OCI-LY7 (cell line): ENCODE results near the gene WDR7. TPM values are rescaled to one million over a fixed set of nuclear protein-coding genes. Genes with fewer than 3 reads are reported as not detected.

Source experiments
- BruUV-seq: library from RNA; stranded (reverse); fragments of 400-500 nt; replicated peaks from 2 replicates; lab custom pipeline; 2021; lab: Mats Ljungman, UMichigan
- CTCF ChIA-PET: fragments of 300-600 bp; sonication (Branson Sonifier 250); formaldehyde crosslinking; loops from one replicate; lab custom pipeline; 2022; ENCODE audit warnings: antibody characterized with exemption; ENCODE audit not compliant: unreplicated experiment; lab: Charles Lee
- POLR2A ChIA-PET: fragments of 300-600 bp; sonication (Branson Sonifier 250); formaldehyde crosslinking; loops from one replicate; lab custom pipeline; 2022; ENCODE audit warnings: antibody characterized with exemption; lab: Charles Lee
- DNase-seq: peaks from one replicate; pipeline ENCODE4 v3.0.0-alpha.2; 2015; ENCODE audit warnings: low spot score
- H2AFZ ChIP-seq: fragments of 200-600 bp; sonication (generic), shearing (Covaris generic); 2 replicates; pipeline ENCODE4 v1.6.1; 2014; ENCODE audit warnings: mild to moderate bottlenecking, antibody characterized with exemption, low read length, moderate library complexity
- H3K27ac ChIP-seq: fragments of 200-600 bp; sonication (generic); 2 replicates; pipeline ENCODE4 v1.5.1; 2014; ENCODE audit warnings: mixed run types, low read depth, mild to moderate bottlenecking, moderate library complexity, low read length, inconsistent platforms; ENCODE audit not compliant: poor library complexity, severe bottlenecking
- H3K36me3 ChIP-seq: fragments of 200-600 bp; sonication (generic); 2 replicates; pipeline ENCODE4 v1.6.1; 2014; ENCODE audit warnings: mild to moderate bottlenecking, antibody characterized with exemption, low read length, moderate library complexity, mixed read lengths; ENCODE audit not compliant: insufficient read depth
- H3K4me1 ChIP-seq: fragments of 200-600 bp; sonication (generic); 2 replicates; pipeline ENCODE4 v1.5.1; 2014; ENCODE audit warnings: mild to moderate bottlenecking, low read length; ENCODE audit not compliant: insufficient read depth, poor library complexity, severe bottlenecking
- H3K4me2 ChIP-seq: fragments of 200-600 bp; sonication (generic); 2 replicates; pipeline ENCODE4 v1.6.1; 2014; ENCODE audit warnings: mild to moderate bottlenecking, low read length
- H3K4me3 ChIP-seq: fragments of 200-600 bp; sonication (generic); 2 replicates; pipeline ENCODE4 v1.5.1; 2014; ENCODE audit warnings: mild to moderate bottlenecking, low read depth, low read length; ENCODE audit not compliant: poor library complexity, severe bottlenecking
- H3K79me2 ChIP-seq: fragments of 200-600 bp; sonication (generic); 2 replicates; pipeline ENCODE4 v1.6.1; 2016; ENCODE audit warnings: low read depth, mild to moderate bottlenecking, low read length, moderate library complexity, mixed read lengths; ENCODE audit not compliant: insufficient read depth
- H3K9me2 ChIP-seq: fragments of 200-600 bp; sonication (generic); 2 replicates; pipeline ENCODE4 v1.6.1; 2016; ENCODE audit warnings: mild to moderate bottlenecking, low read length, mixed read lengths; ENCODE audit not compliant: insufficient read depth
- H3K9me3 ChIP-seq: fragments of 200-600 bp; sonication (generic); 2 replicates; pipeline ENCODE4 v1.6.1; 2014; ENCODE audit warnings: mild to moderate bottlenecking, mixed run types, low read length, mixed read lengths
- H4K20me1 ChIP-seq: fragments of 200-600 bp; sonication (generic); 2 replicates; pipeline ENCODE4 v1.6.1; 2014; ENCODE audit warnings: mild to moderate bottlenecking, antibody characterized with exemption, low read length, moderate library complexity, mixed read lengths; ENCODE audit not compliant: insufficient read depth
- EZH2phosphoT487 ChIP-seq: fragments of 200-600 bp; sonication (generic); IDR thresholded peaks from 2 replicates; pipeline ENCODE4 v1.6.1; 2018; ENCODE audit warnings: low read depth, borderline replicate concordance, mild to moderate bottlenecking, mixed run types, antibody characterized with exemption, low read length, moderate library complexity, mixed read lengths
- intact Hi-C: fragments of 100-400 bp; cut with micrococcal nuclease; formaldehyde crosslinking; loops from one replicate; pipeline ENCODE4 v1.10.0; 2022; ENCODE audit not compliant: unreplicated experiment
- total RNA-seq, 2 experiments: library from RNA; depleted of rRNA in 1 of 2; stranded (reverse); fragments of >200 nt in 1 of 2; shearing (Covaris generic) in 1 of 2; gene quantifications; 2 replicates each; pipeline ENCODE4 v1.2.3, GENCODE V29; 2014 to 2022
- TF ChIP-seq, protein P1 (sequence below): fragments of 200-600 bp; sonication (generic); conservative IDR thresholded peaks from 2 replicates; pipeline ENCODE4 v1.5.1; 2014; ENCODE audit warnings: mild to moderate bottlenecking, antibody characterized with exemption, low read length, moderate library complexity, mixed read lengths

Gene WDR7
- total RNA-seq, 2 experiments from 2014 or later: 13.2 to 17.1 TPM

DNA sequence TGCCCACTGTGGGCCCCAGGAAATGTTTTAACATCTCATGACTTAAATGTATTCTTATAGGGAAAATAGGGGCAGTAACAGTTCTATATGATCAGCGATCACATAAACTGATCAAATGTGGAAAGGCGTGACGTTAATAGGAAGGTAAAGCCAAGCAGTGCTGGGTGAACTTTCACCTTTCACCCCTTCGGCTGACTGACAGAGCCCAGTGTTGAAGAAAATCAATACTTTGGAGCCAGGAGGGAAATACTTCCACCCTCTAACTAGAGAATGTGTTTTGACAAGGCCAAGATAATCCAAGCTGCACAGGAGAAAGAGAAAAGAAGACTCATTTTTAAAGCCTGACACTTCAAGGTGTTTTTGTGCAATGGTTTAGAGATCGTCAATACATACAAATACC is 379.3 kb downstream of the WDR7 start:
- no peak for TF ChIP-seq EZH2phosphoT487
- TF ChIP-seq, protein P1, sequence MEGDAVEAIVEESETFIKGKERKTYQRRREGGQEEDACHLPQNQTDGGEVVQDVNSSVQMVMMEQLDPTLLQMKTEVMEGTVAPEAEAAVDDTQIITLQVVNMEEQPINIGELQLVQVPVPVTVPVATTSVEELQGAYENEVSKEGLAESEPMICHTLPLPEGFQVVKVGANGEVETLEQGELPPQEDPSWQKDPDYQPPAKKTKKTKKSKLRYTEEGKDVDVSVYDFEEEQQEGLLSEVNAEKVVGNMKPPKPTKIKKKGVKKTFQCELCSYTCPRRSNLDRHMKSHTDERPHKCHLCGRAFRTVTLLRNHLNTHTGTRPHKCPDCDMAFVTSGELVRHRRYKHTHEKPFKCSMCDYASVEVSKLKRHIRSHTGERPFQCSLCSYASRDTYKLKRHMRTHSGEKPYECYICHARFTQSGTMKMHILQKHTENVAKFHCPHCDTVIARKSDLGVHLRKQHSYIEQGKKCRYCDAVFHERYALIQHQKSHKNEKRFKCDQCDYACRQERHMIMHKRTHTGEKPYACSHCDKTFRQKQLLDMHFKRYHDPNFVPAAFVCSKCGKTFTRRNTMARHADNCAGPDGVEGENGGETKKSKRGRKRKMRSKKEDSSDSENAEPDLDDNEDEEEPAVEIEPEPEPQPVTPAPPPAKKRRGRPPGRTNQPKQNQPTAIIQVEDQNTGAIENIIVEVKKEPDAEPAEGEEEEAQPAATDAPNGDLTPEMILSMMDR: no peak
- Histone ChIP-seq H3K4me2 (no peak overlapping the region), H3K4me3 (no peak overlapping the region), H3K9me3 (no peaks in the 10 kb centered on the region), H3K36me3 (no peaks in the 10 kb centered on the region), H3K79me2 (no peaks in the 10 kb centered on the region), H3K9me2 (no peaks in the 10 kb centered on the region), H2AFZ (no peak overlapping the region), H4K20me1 (no peaks in the 10 kb centered on the region), H3K4me1 (no peaks in the 10 kb centered on the region), H3K27ac (no peak overlapping the region)
- CTCF ChIA-PET: no interaction called here
- no TSS peak for BruUV-seq
- no peak for DNase-seq
- intact Hi-C loops: no loop called here
- POLR2A ChIA-PET: no interaction called here

DNA sequence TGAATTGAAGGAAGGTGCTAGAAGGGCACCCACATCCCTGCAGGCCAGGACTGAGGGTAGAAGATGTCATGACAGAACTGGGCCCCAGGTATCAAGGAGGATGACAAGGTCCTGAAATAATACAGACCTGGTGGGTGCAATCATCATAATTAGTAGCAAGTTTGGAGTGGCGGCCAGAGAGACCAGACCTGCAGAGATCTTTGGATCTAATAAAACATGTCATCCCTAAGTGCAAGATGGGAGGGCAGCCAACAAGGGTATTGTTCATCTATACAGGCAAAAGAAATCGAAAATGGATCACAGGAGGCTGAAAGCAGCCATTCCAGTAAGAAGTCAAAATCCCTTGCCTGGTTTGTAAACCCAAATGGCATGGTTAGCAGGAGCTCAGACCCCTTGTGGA is 384.4 kb downstream of the WDR7 start:
- Histone ChIP-seq H4K20me1 (no peaks in the 10 kb centered on the region), H3K27ac (no peak overlapping the region), H3K36me3 (no peaks in the 10 kb centered on the region), H3K9me2 (no peaks in the 10 kb centered on the region), H3K4me3 (no peak overlapping the region), H2AFZ (no peak overlapping the region), H3K79me2 (no peaks in the 10 kb centered on the region), H3K9me3 (no peaks in the 10 kb centered on the region), H3K4me1 (no peaks in the 10 kb centered on the region), H3K4me2 (no peak overlapping the region)
- DNase-seq: no peak
- no TSS peak for BruUV-seq
- ChIA-PET POLR2A (interaction anchor here (0.6 kb wide), 1 partner anchor 80 kb away, joined by 3 read pairs; no protein-coding TSS in a partner anchor), CTCF (no interaction called here)
- intact Hi-C loops: no loop called here
- no peak for TF ChIP-seq EZH2phosphoT487
- TF ChIP-seq, protein P1: no peak

DNA sequence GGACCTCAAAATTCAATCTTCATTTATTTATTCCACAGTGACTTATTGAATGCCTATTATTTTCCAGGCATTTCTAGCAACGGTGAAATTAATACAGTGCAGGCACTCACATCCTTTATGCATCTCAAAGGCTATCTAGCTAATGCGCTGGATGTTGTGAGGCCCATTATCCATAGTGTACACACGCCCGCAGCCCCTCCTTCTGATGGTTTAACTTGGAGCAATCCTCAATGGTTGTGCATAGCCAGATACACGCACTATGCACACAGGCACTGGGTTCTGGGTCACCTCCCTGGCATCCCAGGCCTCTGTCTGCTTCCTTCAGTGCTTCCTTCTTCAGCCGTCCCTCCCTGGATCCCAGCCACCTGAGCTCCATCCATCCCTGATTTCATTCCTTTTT is 387.2 kb downstream of the WDR7 start:
- BruUV-seq: no TSS peak
- ChIA-PET CTCF (no interaction called here), POLR2A (no interaction called here)

More for the DNA sequence above, 387.2 kb downstream of the WDR7 start:
- no peak overlapping the region for H2AFZ ChIP-seq
- H3K4me1 ChIP-seq: no peaks in the 10 kb centered on the region
- H3K27ac ChIP-seq: no peak overlapping the region
- H3K4me3 ChIP-seq: no peak overlapping the region
- no peaks in the 10 kb centered on the region for H3K9me3 ChIP-seq
- DNase-seq: no peak
- no peaks in the 10 kb centered on the region for H3K9me2 ChIP-seq
- no peak for TF ChIP-seq EZH2phosphoT487
- TF ChIP-seq, protein P1: no peak
- H3K79me2 ChIP-seq: no peaks in the 10 kb centered on the region
- no peaks in the 10 kb centered on the region for H4K20me1 ChIP-seq
- intact Hi-C loops: no loop called here
- H3K36me3 ChIP-seq: no peaks in the 10 kb centered on the region
- no peak overlapping the region for H3K4me2 ChIP-seq
